OCI-LY1 (cell line): ENCODE results near the gene CXXC5.
"Not testable (repeated sequence)": the region's sequence is repeated elsewhere in the genome, so short reads cannot be mapped to it uniquely, and the experiment has no call there.

Experiments
- CTCF ChIP-seq: fragments of 200-600 bp; sonication (generic), shearing (Covaris generic); IDR thresholded peaks from 2 replicates; pipeline ENCODE4 v1.5.1; 2017; ENCODE audit warnings: mild to moderate bottlenecking, antibody characterized with exemption, low read length, moderate library complexity, mixed read lengths
- EZH2 ChIP-seq: fragments of 200-600 bp; sonication (generic), shearing (Covaris generic); IDR thresholded peaks from 2 replicates; pipeline ENCODE4 v1.8.0; 2017; ENCODE audit warnings: borderline replicate concordance, mixed run types, mild to moderate bottlenecking, antibody characterized with exemption, low read length, moderate library complexity, mixed read lengths

GRCh38 chr5:139718403-139718802 lies 70.3 kb downstream of the CXXC5 start:
- not testable (repeated sequence) for TF ChIP-seq CTCF, EZH2
